Thyroid gland (tissue), 4 donors: Measurements from ENCODE around the gene NNT. TPM values are rescaled to one million over a fixed set of nuclear protein-coding genes. Genes with fewer than 3 reads are reported as not detected.

Source experiments
- DNase-seq, 2 donors: peaks; one replicate each; pipeline ENCODE4 v3.0.0-alpha.2; 2019
- H3K27ac ChIP-seq, 3 donors: fragments of 200-600 bp; sonication (generic); 1 replicate in 2 of 3; 2 replicates in 1 of 3; pipeline ENCODE4 v1.5.1; 2016 to 2019; ENCODE audit warnings: mild to moderate bottlenecking in 1 of 3, moderate library complexity in 1 of 3
- H3K27me3 ChIP-seq: fragments of 200-600 bp; sonication (generic); one replicate; pipeline ENCODE4 v1.5.1; 2019
- H3K36me3 ChIP-seq, 2 donors: fragments of 200-600 bp; sonication (generic); one replicate each; pipeline ENCODE4 v1.5.1; 2016 to 2019
- H3K4me1 ChIP-seq, 2 donors: fragments of 200-600 bp; sonication (generic); one replicate each; pipeline ENCODE4 v1.5.1; 2017 to 2019
- H3K4me3 ChIP-seq, 3 donors: fragments of 200-600 bp; sonication (generic); replicated peaks in 1 of 3; 1 replicate in 2 of 3; 2 replicates in 1 of 3; pipeline ENCODE4 v1.5.1; 2016; ENCODE audit warnings: mild to moderate bottlenecking in 1 of 3
- H3K9me3 ChIP-seq: fragments of 200-600 bp; sonication (generic); one replicate; pipeline ENCODE4 v1.5.1; 2017
- POLR2A ChIP-seq, 2 donors: fragments of 450-650 bp; IDR thresholded peaks; one replicate each; pipeline ENCODE4 v1.6.1; 2017; ENCODE audit warnings: antibody characterized with exemption in 2 of 2, mild to moderate bottlenecking in 2 of 2, moderate library complexity in 1 of 2
- WGBS, 2 donors: methylation state at CpG; one replicate each; pipeline ENCODE4 v1.1.5; 2017; 5-methylcytosine and 5-hydroxymethylcytosine counted together
- intact Hi-C: fragments of 100-400 bp; cut with DNase I; formaldehyde crosslinking; loops from one replicate; pipeline ENCODE4 v1.15.1; 2023
- total RNA-seq, 4 donors: library from RNA; depleted of rRNA; stranded (reverse); fragments of >200 nt; gene quantifications; one replicate each; pipeline ENCODE4 v1.2.3, GENCODE V29; 2016
- TF ChIP-seq, protein P1 (sequence below), 6 experiments: fragments of 200-600 bp in 3 of 6; fragments of 450-650 bp in 3 of 6; sonication (generic) in 3 of 6; IDR thresholded peaks; one replicate each; pipeline ENCODE4 v1.5.1; 2016 to 2019; ENCODE audit warnings: antibody characterized with exemption in 6 of 6, mild to moderate bottlenecking in 2 of 6, inconsistent platforms in 1 of 6, moderate library complexity in 1 of 6

NNT gene
- total RNA-seq, 4 donors from 2014 or later: 95.7 to 125 (median 104) TPM

DNA sequence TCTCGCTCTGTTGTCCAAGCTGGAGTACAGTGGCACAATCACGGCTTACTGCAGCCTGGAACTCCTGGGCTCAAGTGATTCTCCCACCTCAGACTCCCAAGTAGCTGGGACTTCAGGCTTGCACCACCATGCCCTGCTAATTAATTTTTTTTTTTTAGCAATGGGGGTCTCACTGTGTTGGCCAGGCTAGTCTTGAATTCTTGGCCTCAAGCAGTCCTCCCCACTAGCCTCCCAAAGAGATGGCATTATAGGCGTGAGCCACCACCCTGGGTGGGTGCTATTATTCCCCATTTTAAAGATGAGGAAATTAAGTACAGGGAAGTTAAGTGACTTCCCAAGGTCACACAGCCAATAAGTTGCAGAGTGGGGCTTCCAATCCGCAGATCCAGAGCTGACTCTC is 1.7 kb downstream of the NNT start:
- Histone ChIP-seq H3K27ac (peak overlapping the region in 1 of 3 donors; percentile 86), H3K36me3 (peaks cover 0 to 4% of the 10 kb centered on the region in 2 donors), H3K4me3 (no peak overlapping the region), H3K27me3 (no peaks in the 10 kb centered on the region), H3K9me3 (no peaks in the 10 kb centered on the region), H3K4me1 (peaks cover 16 to 20% of the 10 kb centered on the region in 2 donors)
- 81 to 90% methylated on average over 4 of the region's 4 CpGs for WGBS, 2 donors
- TF ChIP-seq POLR2A (IDR thresholded peaks at IDR 0.05): no peak
- TF ChIP-seq, protein P1, sequence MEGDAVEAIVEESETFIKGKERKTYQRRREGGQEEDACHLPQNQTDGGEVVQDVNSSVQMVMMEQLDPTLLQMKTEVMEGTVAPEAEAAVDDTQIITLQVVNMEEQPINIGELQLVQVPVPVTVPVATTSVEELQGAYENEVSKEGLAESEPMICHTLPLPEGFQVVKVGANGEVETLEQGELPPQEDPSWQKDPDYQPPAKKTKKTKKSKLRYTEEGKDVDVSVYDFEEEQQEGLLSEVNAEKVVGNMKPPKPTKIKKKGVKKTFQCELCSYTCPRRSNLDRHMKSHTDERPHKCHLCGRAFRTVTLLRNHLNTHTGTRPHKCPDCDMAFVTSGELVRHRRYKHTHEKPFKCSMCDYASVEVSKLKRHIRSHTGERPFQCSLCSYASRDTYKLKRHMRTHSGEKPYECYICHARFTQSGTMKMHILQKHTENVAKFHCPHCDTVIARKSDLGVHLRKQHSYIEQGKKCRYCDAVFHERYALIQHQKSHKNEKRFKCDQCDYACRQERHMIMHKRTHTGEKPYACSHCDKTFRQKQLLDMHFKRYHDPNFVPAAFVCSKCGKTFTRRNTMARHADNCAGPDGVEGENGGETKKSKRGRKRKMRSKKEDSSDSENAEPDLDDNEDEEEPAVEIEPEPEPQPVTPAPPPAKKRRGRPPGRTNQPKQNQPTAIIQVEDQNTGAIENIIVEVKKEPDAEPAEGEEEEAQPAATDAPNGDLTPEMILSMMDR (IDR thresholded peaks at IDR 0.05): no peak
- DNase-seq: no peak
- intact Hi-C loops: no loop called here

DNA sequence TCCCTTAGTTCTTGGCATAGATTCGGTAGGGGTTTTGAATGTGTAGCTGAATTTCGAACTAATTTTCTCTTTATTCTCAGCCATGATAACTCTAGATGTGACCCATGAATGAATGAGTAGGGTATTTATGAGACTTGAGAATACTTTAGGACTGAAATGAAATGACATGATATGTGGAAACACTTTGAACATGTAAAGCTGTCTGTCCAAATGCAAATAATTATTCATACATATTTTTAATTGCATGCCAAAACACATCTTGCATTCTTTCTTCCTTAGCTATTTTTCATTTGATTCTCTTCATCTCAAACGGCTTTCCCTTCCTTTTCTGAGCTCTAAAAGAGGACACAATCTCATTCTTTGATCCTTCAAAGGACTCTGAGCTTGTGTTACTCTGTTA is 3.4 kb downstream of the NNT start:
- intact Hi-C loops: no loop called here
- Histone ChIP-seq H3K4me1 (peaks cover 13 to 19% of the 10 kb centered on the region in 2 donors), H3K9me3 (no peaks in the 10 kb centered on the region), H3K27ac (no peak overlapping the region), H3K36me3 (peaks cover 5 to 11% of the 10 kb centered on the region in 2 donors), H3K4me3 (no peak overlapping the region), H3K27me3 (no peaks in the 10 kb centered on the region)
- WGBS, 2 donors: 84 to 86% methylated on average over 3 of the region's 3 CpGs
- TF ChIP-seq, protein P1 (IDR thresholded peaks at IDR 0.05): no peak
- TF ChIP-seq POLR2A (IDR thresholded peaks at IDR 0.05): no peak
- DNase-seq: no peak

DNA sequence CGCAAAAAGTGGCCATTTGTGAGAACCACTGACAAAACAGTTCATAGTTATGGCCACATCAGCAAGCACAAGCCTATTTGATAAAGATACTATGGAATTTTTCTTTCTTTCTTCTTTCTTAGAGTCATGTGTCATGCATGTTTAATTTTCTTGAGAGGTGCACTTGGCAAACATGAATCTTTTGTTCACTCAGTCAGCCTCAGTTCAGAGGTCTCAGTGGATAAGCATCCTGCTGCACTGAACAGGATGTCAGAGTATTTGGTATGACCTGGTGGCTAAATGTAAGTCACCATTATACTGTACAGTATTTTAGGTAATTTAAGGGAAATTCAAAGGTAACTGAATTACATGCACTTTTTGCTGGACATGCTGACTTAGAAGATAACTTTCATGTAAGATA is 5.4 kb downstream of the NNT start:
- intact Hi-C loops: no loop called here
- WGBS, 2 donors: 80 to 94% methylated on average over 1 of the region's 1 CpG

DNA sequence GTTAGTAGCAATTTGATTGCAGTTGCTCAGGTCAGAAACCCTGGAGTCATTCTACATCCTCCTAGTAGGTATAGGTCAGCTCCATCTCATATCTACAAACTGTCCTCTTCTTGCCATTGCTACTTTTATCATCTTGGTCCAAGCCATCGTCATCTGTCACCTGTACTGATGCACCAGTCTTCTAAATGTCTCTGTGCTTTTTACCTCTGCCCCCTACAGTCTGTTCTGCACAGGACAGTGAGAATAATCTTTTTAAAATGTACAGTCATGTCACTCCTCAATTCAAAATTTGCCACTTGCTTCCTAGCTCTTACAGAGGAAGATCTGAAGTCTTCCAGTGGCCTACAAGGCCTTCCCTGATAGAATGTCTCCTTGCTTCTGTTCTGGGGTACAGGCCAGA is 6.8 kb downstream of the NNT start:
- WGBS, 2 donors: 86 to 95% methylated on average over 1 of the region's 1 CpG
- Histone ChIP-seq H3K9me3 (no peaks in the 10 kb centered on the region), H3K4me1 (peaks cover 4 to 5% of the 10 kb centered on the region in 2 donors), H3K36me3 (peaks cover 17 to 22% of the 10 kb centered on the region in 2 donors), H3K27ac (no peak overlapping the region), H3K4me3 (no peak overlapping the region), H3K27me3 (no peaks in the 10 kb centered on the region)
- intact Hi-C loops: no loop called here
- no peak for DNase-seq
- no peak for TF ChIP-seq POLR2A (IDR thresholded peaks at IDR 0.05)
- TF ChIP-seq, protein P1 (IDR thresholded peaks at IDR 0.05): no peak

More for the DNA sequence above, 5.4 kb downstream of the NNT start:
- TF ChIP-seq, protein P1 (IDR thresholded peaks at IDR 0.05): no peak
- no peak for TF ChIP-seq POLR2A (IDR thresholded peaks at IDR 0.05)
- Histone ChIP-seq H3K4me3 (no peak overlapping the region), H3K27ac (no peak overlapping the region), H3K36me3 (peaks cover 12 to 19% of the 10 kb centered on the region in 2 donors), H3K4me1 (peaks cover 5 to 11% of the 10 kb centered on the region in 2 donors), H3K9me3 (no peaks in the 10 kb centered on the region), H3K27me3 (no peaks in the 10 kb centered on the region)
- no peak for DNase-seq

DNA sequence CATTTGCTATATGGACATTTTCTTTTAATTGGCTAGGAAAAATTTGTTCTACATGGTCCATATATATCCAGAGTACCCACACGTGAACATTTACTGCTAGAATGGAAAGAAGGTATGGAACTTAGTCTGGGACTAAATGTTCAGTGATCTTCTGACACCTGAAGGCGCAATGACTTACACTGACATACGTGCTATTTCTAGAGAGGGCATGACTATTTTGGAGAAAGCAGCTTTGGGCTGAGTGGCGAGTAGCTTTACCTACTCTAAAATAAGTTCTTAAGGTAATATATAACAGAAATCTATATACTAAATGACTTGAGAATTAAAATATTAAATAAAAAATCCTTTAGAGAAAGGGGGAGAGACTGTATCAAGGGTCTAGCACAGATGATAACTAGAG is 10.4 kb downstream of the NNT start:
- Histone ChIP-seq H3K4me1 (no peaks in the 10 kb centered on the region), H3K27me3 (no peaks in the 10 kb centered on the region), H3K4me3 (no peak overlapping the region), H3K9me3 (no peaks in the 10 kb centered on the region), H3K36me3 (peaks cover 17 to 22% of the 10 kb centered on the region in 2 donors), H3K27ac (no peak overlapping the region)
- TF ChIP-seq, protein P1 (IDR thresholded peaks at IDR 0.05): no peak
- TF ChIP-seq POLR2A (IDR thresholded peaks at IDR 0.05): no peak
- intact Hi-C loops: no loop called here
- DNase-seq: no peak
- 98 to 100% methylated on average over 4 of the region's 4 CpGs for WGBS, 2 donors
